C4-2B (cell line): ENCODE results near the gene UBA3.

Source experiments
- ZFX ChIP-seq: fragments of 450-650 bp; IDR thresholded peaks from 2 replicates; pipeline ENCODE4 v1.6.1; 2017
- TF ChIP-seq, protein P1 (sequence below): fragments of 450-650 bp; conservative IDR thresholded peaks from 2 replicates; pipeline ENCODE4 v1.5.1; 2017; ENCODE audit warnings: mild to moderate bottlenecking

DNA sequence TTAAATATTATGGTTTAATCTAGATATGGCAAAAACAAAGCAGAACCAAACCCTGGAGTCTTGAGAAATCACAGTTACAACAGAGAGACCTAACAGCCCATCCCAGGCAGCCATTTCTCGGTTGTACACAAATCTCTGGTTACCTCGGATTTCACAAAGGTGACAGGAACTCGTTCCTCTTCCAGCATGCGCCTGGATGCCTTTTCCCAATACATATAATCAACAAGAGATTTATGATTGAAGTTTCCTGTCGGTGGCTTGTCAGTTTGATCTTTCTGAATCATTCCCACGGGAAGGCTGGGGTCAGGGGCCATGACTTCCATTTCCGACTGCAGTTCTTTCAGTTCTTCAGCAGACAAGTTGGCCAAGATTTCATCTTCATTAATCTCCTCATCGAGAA is 41.8 kb upstream of the UBA3 start:
- TF ChIP-seq, protein P1, sequence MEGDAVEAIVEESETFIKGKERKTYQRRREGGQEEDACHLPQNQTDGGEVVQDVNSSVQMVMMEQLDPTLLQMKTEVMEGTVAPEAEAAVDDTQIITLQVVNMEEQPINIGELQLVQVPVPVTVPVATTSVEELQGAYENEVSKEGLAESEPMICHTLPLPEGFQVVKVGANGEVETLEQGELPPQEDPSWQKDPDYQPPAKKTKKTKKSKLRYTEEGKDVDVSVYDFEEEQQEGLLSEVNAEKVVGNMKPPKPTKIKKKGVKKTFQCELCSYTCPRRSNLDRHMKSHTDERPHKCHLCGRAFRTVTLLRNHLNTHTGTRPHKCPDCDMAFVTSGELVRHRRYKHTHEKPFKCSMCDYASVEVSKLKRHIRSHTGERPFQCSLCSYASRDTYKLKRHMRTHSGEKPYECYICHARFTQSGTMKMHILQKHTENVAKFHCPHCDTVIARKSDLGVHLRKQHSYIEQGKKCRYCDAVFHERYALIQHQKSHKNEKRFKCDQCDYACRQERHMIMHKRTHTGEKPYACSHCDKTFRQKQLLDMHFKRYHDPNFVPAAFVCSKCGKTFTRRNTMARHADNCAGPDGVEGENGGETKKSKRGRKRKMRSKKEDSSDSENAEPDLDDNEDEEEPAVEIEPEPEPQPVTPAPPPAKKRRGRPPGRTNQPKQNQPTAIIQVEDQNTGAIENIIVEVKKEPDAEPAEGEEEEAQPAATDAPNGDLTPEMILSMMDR = no peak
- no peak for TF ChIP-seq ZFX
